Retinal pigment epithelial cell (primary cell): Measurements from ENCODE around the gene MCCC1.

Source experiments
- DNase-seq: peaks from one replicate; pipeline ENCODE4 v3.0.0-alpha.2; 2010; ENCODE audit warnings: low read depth
- H3K4me3 ChIP-seq: 2 replicates; pipeline ENCODE4 v1.5.1; 2011; ENCODE audit warnings: mild to moderate bottlenecking, low read length, control low read depth, moderate library complexity
- TF ChIP-seq, protein P1 (sequence below): conservative IDR thresholded peaks from 2 replicates; pipeline ENCODE4 v1.5.1; 2011; ENCODE audit warnings: low read depth, low read length, control low read depth, inconsistent platforms

Gene MCCC1

DNA sequence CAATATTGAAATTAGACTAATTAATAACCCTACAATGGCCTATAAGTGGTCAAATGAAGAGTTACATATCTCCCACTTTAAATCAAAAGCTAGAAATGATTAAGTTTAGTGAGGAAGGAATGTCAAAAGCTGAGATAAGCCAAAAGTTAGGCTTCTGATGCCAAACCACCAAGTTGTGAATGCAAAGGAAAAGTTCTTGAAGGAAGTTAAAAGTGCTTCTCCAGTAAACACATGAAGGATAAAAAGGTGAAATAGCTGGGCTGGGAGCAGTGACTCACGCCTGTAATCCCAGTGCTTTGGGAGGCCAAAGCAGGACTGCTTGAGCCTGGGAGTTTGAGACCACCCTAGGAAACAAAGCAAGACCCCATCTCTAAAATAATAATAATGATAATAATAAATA lies 72.0 kb downstream of the MCCC1 start:
- H3K4me3 ChIP-seq, result no peak overlapping the region
- TF ChIP-seq, protein P1, sequence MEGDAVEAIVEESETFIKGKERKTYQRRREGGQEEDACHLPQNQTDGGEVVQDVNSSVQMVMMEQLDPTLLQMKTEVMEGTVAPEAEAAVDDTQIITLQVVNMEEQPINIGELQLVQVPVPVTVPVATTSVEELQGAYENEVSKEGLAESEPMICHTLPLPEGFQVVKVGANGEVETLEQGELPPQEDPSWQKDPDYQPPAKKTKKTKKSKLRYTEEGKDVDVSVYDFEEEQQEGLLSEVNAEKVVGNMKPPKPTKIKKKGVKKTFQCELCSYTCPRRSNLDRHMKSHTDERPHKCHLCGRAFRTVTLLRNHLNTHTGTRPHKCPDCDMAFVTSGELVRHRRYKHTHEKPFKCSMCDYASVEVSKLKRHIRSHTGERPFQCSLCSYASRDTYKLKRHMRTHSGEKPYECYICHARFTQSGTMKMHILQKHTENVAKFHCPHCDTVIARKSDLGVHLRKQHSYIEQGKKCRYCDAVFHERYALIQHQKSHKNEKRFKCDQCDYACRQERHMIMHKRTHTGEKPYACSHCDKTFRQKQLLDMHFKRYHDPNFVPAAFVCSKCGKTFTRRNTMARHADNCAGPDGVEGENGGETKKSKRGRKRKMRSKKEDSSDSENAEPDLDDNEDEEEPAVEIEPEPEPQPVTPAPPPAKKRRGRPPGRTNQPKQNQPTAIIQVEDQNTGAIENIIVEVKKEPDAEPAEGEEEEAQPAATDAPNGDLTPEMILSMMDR, result no peak
- no peak for DNase-seq

DNA sequence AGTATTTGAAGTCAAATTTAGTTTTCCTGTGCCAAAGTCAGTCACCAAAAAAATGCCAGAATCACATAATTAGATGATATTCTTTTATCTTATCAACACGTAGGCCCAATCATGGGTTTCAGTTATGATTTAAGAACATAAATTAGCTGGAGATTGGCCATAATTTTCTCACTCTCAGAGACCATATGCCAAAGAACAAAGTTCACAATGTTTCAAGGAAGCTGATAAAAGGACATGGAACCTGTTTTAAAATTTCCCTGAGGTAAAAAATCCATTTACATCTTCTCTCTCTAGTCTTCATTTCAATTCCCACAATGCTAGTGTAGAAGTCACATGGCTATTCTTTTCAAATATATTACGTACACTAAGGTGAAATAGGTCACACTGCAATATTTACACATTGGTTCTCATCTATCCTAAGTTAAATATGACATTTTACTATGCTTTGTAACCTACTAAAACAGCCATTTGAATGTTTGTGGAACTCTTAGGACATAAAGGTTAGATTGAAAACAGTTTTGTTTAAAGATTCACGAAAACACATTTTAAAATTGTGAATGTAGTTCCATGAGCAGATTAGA lies 76.3 kb downstream of the MCCC1 start:
- no peak for DNase-seq
- TF ChIP-seq, protein P1, result no peak
- no peak overlapping the region for H3K4me3 ChIP-seq

DNA sequence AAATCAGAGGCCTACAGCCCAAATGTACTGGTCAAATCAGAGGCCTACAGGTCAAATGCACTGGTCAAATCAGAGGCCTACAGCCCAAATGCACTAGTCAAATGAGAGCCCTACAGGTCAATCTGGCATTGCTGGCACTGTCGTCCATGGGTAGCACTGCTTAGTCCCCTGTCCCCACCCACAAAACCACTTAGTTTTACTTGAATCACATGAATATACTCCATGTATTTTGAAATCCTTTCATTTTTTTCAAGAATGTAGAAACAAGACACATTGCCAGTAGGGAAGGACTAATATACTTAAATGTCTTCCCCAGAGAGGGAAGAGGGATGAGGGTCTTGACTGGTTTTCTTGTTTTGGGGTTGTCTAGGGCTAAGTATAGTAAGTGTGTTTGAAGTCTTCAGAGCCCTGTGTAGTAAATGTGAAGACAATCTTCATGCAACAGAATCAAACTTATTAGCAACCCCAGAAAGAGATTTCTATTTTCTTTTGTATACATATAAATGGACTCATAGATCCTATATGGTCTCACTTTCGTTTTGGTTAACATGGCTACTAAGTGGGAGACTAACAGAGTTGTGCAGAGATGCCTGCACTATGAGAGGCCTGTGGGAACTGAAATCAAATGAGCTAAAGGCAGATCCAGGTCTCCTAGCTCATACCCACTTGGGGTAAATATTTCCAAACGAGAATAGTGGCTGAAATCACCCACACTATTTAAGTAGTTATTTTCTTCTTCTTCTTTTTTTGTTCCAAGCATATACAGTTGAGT lies 80.7 kb downstream of the MCCC1 start:
- no peak overlapping the region for H3K4me3 ChIP-seq
- TF ChIP-seq, protein P1, result no peak
- no peak for DNase-seq

DNA sequence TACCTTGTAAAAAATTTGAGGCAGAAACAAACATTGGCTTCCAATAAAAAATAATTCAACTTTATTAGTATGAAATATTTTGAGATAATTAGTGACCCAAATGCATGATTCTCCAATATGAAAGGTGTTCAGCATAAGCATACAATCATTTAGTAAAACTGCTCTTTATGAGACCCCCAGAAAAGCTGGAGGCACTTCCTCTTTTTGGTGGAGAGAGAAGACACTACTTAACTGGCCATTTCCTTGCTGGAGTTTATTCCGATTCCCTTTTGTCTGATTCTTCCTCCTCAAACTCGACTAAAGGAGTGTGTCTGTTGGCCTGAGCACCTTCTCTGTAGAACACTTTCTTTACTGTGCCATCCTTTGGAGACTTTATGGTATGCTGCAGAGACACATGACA lies 84.1 kb downstream of the MCCC1 start:
- no peak overlapping the region for H3K4me3 ChIP-seq
- DNase-seq, result no peak
- TF ChIP-seq, protein P1, result no peak

DNA sequence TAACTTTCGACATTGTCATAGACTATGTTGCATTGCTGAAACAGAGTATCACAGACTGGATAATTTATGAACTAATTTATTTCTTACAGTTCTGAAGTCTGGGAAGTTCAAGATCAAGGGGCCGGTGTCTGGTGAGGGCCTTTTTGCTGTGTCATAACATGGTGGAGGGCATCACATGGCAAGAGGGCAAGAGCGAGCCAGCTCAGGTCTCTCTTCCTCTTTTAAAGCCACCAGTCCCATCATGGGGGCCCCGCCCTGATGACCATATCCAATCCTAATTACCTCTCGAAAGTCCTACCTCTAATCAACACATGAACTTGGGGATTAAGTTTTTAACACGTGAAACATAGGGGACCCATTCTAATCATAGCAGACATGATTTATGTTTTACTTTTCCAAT lies 85.4 kb downstream of the MCCC1 start:
- DNase-seq, result no peak
- TF ChIP-seq, protein P1, result no peak
- no peak overlapping the region for H3K4me3 ChIP-seq

DNA sequence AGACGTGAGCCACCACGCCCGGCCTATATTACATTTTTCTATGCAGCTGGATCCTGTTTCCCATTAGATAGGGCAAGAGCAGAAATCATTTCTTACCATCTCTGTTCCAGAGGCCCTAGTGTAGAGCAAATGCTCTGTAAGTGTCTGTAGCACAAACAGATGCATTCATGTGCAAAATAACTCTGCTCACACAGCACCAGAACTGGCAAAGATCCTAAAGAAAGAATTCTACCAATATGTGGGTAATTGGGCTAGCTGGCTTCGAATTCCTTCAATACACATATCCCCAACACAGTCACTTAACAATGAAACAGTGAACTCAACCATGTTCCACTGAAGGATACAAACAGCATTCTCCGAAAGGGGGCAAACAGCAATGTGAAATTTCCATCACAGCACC lies 86.2 kb downstream of the MCCC1 start:
- H3K4me3 ChIP-seq, result no peak overlapping the region
- TF ChIP-seq, protein P1, result no peak
- DNase-seq, result no peak

DNA sequence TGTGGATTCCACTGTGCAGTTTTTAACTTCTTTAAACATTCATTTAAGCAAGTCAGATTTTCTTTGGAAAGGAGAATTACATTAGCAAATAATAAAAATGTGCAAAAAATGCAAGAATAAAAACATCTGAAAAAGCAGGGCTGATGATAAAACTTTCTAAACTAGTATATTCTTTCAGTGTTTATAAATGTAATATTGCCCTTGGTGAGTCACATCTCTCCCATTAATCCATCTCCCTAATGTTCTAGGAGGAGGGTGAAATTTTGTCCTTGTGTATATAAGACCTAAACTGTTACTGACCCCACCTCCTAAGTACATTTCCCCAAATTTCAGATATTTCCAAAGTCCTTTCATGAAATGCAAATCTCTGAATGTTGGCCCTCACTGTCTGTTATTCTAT lies 90.5 kb downstream of the MCCC1 start:
- TF ChIP-seq, protein P1, result no peak
- no peak overlapping the region for H3K4me3 ChIP-seq
- DNase-seq, result no peak
